Kidney capillary endothelial cell (primary cell): ENCODE data around the gene DDX56.
A peak's percentile ranks its signal among the peaks of the same experiment; 100 is the strongest.
"Not testable (repeated sequence)": the region's sequence is repeated elsewhere in the genome, so short reads cannot be mapped to it uniquely, and the experiment has no call there.

Experiments
- DNase-seq: peaks from one replicate; pipeline ENCODE4 v3.0.0-alpha.2; 2018; ENCODE audit warnings: low spot score

The DDX56 gene

GRCh38 chr7:44573464-44574286 lies at the start of gene DDX56:
DDX56 (minus strand) TSS chr7:44573908; CDS start chr7:44573895, 13 bp downstream.
- peak; percentile 97 for DNase-seq

GRCh38 chr7:44622342-44623151 lies 48.8 kb upstream of the DDX56 start:
- no peak for DNase-seq

- DNase-seq: no peak
These were observed 48.0 kb upstream of the DDX56 start for GRCh38 chr7:44621750-44622103.

- no peak for DNase-seq
These were observed 47.5 kb upstream of the DDX56 start for GRCh38 chr7:44621034-44621749.

GRCh38 chr7:44618753-44619152 lies 45.0 kb upstream of the DDX56 start:
- no peak for DNase-seq

GRCh38 chr7:44618045-44618444 lies 44.3 kb upstream of the DDX56 start:
- DNase-seq: no peak

- DNase-seq: no peak
These were observed 43.6 kb upstream of the DDX56 start for GRCh38 chr7:44617225-44617890.

GRCh38 chr7:44616545-44616944 lies 42.8 kb upstream of the DDX56 start:
- no peak for DNase-seq

GRCh38 chr7:44615793-44616192 lies 42.1 kb upstream of the DDX56 start:
- no peak for DNase-seq

- DNase-seq: no peak
These were observed 41.5 kb upstream of the DDX56 start for GRCh38 chr7:44615149-44615611.

- no peak for DNase-seq
These were observed 36.1 kb upstream of the DDX56 start for GRCh38 chr7:44609829-44610228.

- DNase-seq: no peak
These were observed 35.4 kb upstream of the DDX56 start for GRCh38 chr7:44608916-44609648.

- DNase-seq: no peak
These were observed 33.7 kb upstream of the DDX56 start for GRCh38 chr7:44607141-44608068.

GRCh38 chr7:44606341-44607140 lies 32.8 kb upstream of the DDX56 start, which contains the start of gene OGDH:
OGDH (plus strand) TSS chr7:44606627; CDS start chr7:44624344, 17,717 bp downstream.
- peak; percentile 95 for DNase-seq

GRCh38 chr7:44604941-44605340 lies 31.2 kb upstream of the DDX56 start:
- DNase-seq: no peak

GRCh38 chr7:44603193-44603592 lies 29.5 kb upstream of the DDX56 start:
- no peak for DNase-seq

GRCh38 chr7:44602576-44602910 lies 28.8 kb upstream of the DDX56 start:
- DNase-seq: no peak

GRCh38 chr7:44599222-44599621 lies 25.5 kb upstream of the DDX56 start:
- DNase-seq: no peak

- not testable (repeated sequence) for DNase-seq
These were observed 23.5 kb upstream of the DDX56 start for GRCh38 chr7:44597181-44597580.
